Cardiac muscle cell (in vitro differentiated cells and primary cell): ENCODE results near the gene KIAA0753. TPM values are rescaled to one million over a fixed set of nuclear protein-coding genes. Genes with fewer than 3 reads are reported as not detected.
A peak's percentile ranks its signal among the peaks of the same experiment; 100 is the strongest.
"Not testable (repeated sequence)": the region's sequence is repeated elsewhere in the genome, so short reads cannot be mapped to it uniquely, and the experiment has no call there.

Experiments
- DNase-seq, 2 donors: peaks; one replicate each; pipeline versions ENCODE4 v3.0.0 to v3.0.0-alpha.2; 2010 to 2017; ENCODE audit warnings: low read depth in 1 of 2, low spot score in 1 of 2
- H3K27ac ChIP-seq: fragments of 200-600 bp; sonication (generic); 2 replicates; pipeline ENCODE4 v1.5.1; 2016
- H3K27me3 ChIP-seq: fragments of 200-600 bp; sonication (generic); 2 replicates; pipeline ENCODE4 v1.6.0; 2016; ENCODE audit warnings: control low read depth
- H3K36me3 ChIP-seq: fragments of 200-600 bp; sonication (generic); 2 replicates; pipeline ENCODE4 v1.5.1; 2016; ENCODE audit warnings: control low read depth
- H3K4me1 ChIP-seq: fragments of 200-600 bp; sonication (generic); 2 replicates; pipeline ENCODE4 v1.8.1; 2017; ENCODE audit warnings: low read depth, mild to moderate bottlenecking, mixed run types
- H3K4me3 ChIP-seq: fragments of 200-600 bp; sonication (generic); 2 replicates; pipeline ENCODE4 v1.5.1; 2016; ENCODE audit warnings: mild to moderate bottlenecking
- H3K9me3 ChIP-seq: fragments of 200-600 bp; sonication (generic); 2 replicates; pipeline ENCODE4 v1.5.1; 2017; ENCODE audit warnings: low read depth, mild to moderate bottlenecking, control low read depth
- polyA plus RNA-seq: library from polyadenylated mRNA; unstranded; fragments of >200 nt; fragmentation: Nextera tagmentation; extraction: Ambion mirVana; gene quantifications from 2 replicates; pipeline ENCODE4 v1.2.1, GENCODE V29; 2016
- total RNA-seq: library from RNA; depleted of rRNA; stranded (reverse); fragments of >200 nt; gene quantifications from 2 replicates; pipeline ENCODE4 v1.2.3, GENCODE V29; 2016
- TF ChIP-seq, protein P1 (sequence below): IDR thresholded peaks from 2 replicates; pipeline ENCODE4 v1.5.1; 2012; ENCODE audit warnings: low read depth, mild to moderate bottlenecking, low read length

KIAA0753 gene
- total and polyA plus RNA-seq, 2 experiments from 2014 or later = 9.2 to 13.5 TPM

DNA sequence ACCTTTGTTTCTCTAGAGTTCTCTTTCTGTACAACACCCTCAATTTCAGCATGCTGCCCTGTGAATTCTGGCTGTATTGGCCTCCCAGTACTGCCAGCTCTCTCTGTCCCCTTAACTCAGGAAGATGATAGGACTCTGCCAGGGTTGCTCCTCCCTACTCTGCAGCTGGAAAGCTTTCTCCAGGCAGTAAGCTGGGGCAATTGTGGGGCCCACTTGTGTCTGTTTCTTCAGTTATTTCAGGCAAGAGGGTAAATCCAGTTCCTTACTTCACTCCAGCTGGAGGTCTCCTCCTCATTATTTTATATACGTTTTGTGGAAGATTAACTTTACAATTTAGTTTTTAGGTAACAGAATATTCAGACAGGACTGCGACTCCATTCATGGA, 20.9 kb upstream of the KIAA0753 start:
- no peak overlapping the region for H3K4me3 ChIP-seq
- no peaks in the 10 kb centered on the region for H3K36me3 ChIP-seq
- H3K4me1 ChIP-seq = no peaks in the 10 kb centered on the region
- no peak overlapping the region for H3K27ac ChIP-seq
- H3K9me3 ChIP-seq = no peaks in the 10 kb centered on the region
- DNase-seq = no peak
- TF ChIP-seq, protein P1, sequence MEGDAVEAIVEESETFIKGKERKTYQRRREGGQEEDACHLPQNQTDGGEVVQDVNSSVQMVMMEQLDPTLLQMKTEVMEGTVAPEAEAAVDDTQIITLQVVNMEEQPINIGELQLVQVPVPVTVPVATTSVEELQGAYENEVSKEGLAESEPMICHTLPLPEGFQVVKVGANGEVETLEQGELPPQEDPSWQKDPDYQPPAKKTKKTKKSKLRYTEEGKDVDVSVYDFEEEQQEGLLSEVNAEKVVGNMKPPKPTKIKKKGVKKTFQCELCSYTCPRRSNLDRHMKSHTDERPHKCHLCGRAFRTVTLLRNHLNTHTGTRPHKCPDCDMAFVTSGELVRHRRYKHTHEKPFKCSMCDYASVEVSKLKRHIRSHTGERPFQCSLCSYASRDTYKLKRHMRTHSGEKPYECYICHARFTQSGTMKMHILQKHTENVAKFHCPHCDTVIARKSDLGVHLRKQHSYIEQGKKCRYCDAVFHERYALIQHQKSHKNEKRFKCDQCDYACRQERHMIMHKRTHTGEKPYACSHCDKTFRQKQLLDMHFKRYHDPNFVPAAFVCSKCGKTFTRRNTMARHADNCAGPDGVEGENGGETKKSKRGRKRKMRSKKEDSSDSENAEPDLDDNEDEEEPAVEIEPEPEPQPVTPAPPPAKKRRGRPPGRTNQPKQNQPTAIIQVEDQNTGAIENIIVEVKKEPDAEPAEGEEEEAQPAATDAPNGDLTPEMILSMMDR = no peak
- peaks cover 56% of the 10 kb centered on the region for H3K27me3 ChIP-seq

DNA sequence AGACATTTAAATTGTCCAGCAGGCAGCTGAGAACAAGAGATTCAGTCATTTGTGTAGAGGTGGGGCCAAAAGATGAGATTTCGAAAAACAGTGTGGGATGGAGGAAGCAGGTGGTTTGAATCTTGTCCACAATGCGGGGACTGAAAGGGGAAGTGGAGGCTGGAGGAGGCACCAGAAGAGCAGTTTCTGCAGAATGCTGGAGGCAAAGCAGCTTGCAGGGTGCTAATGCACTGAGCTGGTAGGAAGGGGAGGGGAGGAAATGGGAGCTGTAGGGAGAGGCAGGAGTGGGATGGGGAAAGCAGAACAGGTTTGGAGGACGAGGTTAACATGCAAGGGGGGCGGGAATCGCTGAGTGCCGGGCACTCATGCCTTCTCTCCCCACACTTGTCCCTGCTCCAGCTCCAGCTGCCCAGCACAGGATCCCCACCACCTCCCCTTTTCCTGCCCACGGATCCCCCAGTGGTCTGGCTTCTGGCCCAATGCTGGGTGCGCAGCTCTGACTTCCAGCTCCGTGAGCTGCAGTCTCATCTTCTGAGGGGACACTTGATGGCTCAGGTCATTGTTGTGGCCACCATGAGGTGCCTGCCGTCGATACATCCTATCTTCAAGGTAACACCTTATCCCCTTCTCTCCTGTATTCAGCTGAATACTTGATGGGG, 20.4 kb upstream of the KIAA0753 start:
- no peaks in the 10 kb centered on the region for H3K4me1 ChIP-seq
- no peaks in the 10 kb centered on the region for H3K36me3 ChIP-seq
- H3K4me3 ChIP-seq = no peak overlapping the region
- TF ChIP-seq, protein P1 = no peak
- H3K9me3 ChIP-seq = no peaks in the 10 kb centered on the region
- peaks cover 58% of the 10 kb centered on the region for H3K27me3 ChIP-seq
- DNase-seq = no peak
- H3K27ac ChIP-seq = no peak overlapping the region

DNA sequence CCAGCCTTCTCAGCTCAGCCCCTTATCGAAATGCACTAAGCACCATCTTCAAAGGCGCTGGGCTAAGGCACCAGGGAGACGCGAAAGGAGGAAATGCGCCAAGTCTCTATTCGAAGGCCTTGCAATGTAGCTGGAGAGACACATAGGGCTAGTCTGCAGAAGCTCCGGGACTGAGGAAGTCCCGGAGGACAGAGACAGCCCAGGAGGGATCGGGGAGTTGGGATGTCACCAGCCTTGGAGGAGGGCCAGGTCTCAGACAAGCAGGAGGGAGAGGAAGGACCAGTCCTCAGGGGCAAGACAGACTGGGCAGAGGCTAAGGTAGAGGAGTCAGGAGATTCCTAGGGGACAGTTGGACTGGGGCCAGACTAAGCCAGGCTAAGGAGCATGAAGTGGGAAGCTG, 19.6 kb upstream of the KIAA0753 start:
- TF ChIP-seq, protein P1 = no peak

DNA sequence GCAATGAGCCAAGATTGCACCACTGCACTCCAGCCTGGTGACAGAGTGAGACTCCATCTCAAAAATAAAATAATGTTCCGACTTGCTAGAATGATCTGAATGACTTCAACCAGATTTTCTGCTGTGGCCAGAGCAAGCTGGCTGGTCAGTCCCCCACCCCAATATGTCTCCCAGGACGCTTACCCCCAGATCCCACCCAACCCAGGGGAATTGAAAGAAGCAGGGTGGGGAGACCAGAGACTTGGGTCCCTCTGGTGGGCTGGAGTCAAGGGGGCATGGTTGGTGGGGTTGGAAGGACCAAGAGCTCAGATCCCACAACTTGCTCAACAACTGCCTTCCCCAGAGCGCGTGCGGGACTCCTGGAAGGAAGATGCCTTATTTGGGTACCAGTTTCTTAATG, 17.9 kb upstream of the KIAA0753 start:
- not testable (repeated sequence) for H3K4me1 ChIP-seq, H3K27ac ChIP-seq, H3K4me3 ChIP-seq, H3K36me3 ChIP-seq, DNase-seq, H3K9me3 ChIP-seq
- peaks cover 79% of the 10 kb centered on the region for H3K27me3 ChIP-seq

More for the DNA sequence above, 19.6 kb upstream of the KIAA0753 start:
- DNase-seq = no peak
- Histone ChIP-seq H3K4me3 (no peak overlapping the region), H3K4me1 (peaks cover 4% of the 10 kb centered on the region), H3K9me3 (no peaks in the 10 kb centered on the region), H3K36me3 (no peaks in the 10 kb centered on the region), H3K27me3 (peaks cover 64% of the 10 kb centered on the region), H3K27ac (no peak overlapping the region)

DNA sequence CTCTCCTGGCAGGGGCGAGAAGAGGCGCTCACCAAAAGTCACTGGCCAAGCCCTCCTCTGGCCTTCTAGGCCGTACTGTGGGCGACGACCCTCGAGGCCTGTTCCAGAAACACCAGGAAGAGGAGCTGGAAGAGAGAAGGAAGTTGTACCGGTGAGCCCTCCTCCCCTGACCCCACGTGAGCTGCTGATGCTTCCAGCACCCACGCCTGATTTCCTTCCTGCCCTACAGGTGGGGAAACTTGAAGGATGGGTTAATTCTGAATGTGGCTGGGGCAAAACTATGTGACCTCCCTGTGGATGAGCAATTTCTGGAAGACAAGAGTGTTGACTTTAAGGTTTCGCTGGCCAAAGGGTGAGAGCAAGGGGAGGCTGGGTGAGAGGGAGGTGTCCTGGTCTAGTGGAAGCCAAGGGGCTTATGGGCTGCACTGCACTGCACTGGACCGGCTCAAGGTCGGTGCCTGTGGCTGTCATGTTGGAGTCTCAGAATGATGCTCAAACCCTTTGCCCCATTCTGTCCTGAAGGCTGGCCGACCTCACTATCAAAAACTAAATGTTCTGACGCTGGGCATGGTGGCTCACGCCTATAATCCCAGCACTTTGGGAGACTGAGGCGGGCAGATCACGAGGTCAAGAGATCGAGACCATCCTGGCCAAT, 17.2 kb upstream of the KIAA0753 start:
- no peak for DNase-seq
- no peaks in the 10 kb centered on the region for H3K36me3 ChIP-seq
- H3K4me3 ChIP-seq = no peak overlapping the region
- no peak overlapping the region for H3K27ac ChIP-seq
- TF ChIP-seq, protein P1 = no peak
- peaks cover 79% of the 10 kb centered on the region for H3K27me3 ChIP-seq
- no peaks in the 10 kb centered on the region for H3K9me3 ChIP-seq
- H3K4me1 ChIP-seq = peaks cover 6% of the 10 kb centered on the region

DNA sequence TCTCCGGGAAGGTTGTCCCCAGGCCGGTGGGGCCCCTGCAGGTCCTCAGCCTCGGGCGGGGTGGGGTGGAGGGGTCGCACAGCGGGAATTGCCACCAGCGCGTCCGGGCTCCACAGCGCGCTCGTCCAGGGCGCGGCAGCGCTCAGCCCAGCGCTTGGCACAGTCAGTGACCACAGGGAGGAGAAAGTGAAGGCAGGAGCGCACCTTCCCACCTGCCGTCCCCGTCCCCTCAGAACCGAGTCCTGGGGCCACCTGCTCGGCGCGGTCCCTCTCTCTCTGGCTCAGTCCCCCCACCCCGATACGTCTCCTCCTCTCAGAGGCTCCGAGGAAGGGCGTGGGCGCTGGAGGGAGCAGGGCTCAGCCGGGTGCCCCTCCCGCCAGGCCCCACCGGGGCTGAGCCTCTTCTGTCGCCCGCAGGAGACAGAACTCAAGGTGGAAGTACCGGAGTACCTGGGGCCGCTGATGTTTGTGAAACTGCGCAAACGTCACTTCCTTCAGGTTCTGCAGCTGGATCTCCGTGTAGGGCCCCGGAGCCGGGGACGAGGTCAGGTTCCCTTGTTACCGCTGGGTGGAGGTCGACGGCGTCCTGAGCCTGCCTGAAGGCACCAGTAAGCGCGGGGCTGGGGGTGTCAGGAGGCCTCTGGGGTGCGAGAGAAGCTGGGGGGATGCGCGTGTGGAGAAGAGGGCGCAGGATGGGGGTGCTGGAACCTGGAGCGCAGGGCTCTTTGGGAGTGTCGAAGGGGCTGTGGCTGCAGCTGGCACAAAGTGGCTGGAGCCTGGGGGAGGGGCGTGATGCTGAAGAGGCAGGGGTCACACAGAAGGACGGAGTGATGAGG, 16.5 kb upstream of the KIAA0753 start:
- DNase-seq, H3K36me3 ChIP-seq, H3K27ac ChIP-seq, H3K9me3 ChIP-seq: not testable (repeated sequence)
- Histone ChIP-seq H3K4me1 (peaks cover 11% of the 10 kb centered on the region), H3K4me3 (peak overlapping the region; percentile 27), H3K27me3 (peaks cover 76% of the 10 kb centered on the region)

DNA sequence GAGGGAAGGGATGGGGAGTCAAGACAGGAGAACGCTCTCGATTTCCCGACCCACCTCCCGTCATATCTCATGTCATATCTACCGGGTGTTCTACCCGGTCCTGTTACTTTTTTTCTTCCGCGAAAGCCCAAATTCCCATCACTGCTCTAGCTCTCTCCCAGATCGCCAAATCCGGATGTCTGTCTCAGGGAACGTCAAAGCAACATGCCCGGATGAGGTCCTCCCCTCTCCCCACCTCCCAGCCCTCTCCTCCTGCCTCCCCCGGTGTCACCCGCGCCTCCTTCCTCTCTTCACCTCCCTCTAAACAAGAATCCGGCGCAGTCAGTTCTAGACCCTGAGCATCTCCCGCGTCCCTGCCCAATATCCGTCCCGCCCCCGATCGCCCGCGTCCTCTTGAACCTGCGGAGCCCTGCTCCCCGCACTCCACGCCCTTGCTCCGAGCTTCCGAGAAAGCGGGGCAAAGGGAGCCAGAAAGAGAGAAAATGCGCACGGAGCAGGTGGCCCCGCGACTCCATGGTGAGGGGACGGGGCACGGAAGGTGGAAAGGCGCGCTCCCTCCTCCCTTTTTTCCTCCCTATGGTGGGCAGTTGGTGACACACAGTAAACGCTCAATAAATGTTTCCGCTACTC, 15.3 kb upstream of the KIAA0753 start:
- Histone ChIP-seq H3K27me3 (peaks cover 66% of the 10 kb centered on the region), H3K4me1 (peaks cover 13% of the 10 kb centered on the region)
- not testable (repeated sequence) for H3K36me3 ChIP-seq, H3K4me3 ChIP-seq, H3K9me3 ChIP-seq, H3K27ac ChIP-seq, DNase-seq
